Measurements from ENCODE around the gene NFATC4.

- no peak for TF ChIP-seq EZH2phosphoT487 (IDR thresholded peaks at IDR 0.05; ENCODE audit: unreplicated experiment)
- TF ChIP-seq CTCF (conservative IDR thresholded peaks at IDR 0.05; ENCODE audit: low read depth in 2 of 2) = no peak
- TF ChIP-seq EZH2 (IDR thresholded peaks at IDR 0.05; ENCODE audit: low read depth, unreplicated experiment) = no peak
- no peak for TF ChIP-seq ZNF462 (CRISPR knock-in tag; IDR thresholded peaks at IDR 0.05)
- TF ChIP-seq ETS1 (IDR thresholded peaks at IDR 0.05) = no peak
These were observed 46.1 kb downstream of the NFATC4 start for GRCh38 chr14:24414077-24414476.

Data from GM23338 (cell line).